VCaP (cell line): ENCODE measurements around the gene FGF1.

ENCODE experiments used
- H3K27ac ChIP-seq: fragments of 450-650 bp; 2 replicates; pipeline ENCODE4 v1.5.1; 2017
- TF ChIP-seq, protein P1 (sequence below): fragments of 450-650 bp; conservative IDR thresholded peaks from 2 replicates; pipeline ENCODE4 v1.5.1; 2017; ENCODE audit warnings: mild to moderate bottlenecking, moderate library complexity

Gene FGF1

DNA sequence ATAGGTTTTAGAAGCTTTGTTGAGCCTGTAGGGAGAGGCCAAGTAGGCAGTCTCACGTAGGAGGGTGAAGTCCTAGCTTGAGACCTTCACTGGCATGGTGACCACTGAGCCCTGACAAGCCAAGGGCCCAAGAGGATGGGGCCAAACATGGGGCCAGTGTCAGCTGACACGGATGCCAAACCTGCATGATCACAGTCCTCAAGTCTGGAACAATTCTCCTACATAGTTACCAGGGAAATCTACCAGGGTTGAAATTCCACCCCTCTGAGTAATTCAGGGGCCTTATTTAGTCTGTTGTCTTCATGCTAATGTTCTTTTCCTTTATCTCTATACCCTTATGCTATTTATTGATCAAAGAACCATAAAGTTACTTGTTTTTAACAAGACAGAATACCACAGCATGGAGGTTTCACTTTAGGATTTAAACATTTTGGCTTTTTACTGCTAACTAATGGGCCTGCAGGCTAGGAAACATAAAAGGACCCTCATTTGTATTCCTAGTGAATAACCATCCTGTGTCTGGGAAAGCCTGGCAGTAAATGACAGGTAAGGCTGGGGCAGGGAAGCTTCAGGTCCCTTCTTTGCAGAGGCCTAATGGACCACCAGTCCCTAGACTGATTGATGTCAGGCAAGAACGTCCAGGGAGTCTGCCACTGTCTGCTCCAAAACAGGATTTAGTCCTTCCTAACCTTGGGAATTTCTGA, 140.8 kb downstream of the FGF1 start:
- TF ChIP-seq, protein P1, sequence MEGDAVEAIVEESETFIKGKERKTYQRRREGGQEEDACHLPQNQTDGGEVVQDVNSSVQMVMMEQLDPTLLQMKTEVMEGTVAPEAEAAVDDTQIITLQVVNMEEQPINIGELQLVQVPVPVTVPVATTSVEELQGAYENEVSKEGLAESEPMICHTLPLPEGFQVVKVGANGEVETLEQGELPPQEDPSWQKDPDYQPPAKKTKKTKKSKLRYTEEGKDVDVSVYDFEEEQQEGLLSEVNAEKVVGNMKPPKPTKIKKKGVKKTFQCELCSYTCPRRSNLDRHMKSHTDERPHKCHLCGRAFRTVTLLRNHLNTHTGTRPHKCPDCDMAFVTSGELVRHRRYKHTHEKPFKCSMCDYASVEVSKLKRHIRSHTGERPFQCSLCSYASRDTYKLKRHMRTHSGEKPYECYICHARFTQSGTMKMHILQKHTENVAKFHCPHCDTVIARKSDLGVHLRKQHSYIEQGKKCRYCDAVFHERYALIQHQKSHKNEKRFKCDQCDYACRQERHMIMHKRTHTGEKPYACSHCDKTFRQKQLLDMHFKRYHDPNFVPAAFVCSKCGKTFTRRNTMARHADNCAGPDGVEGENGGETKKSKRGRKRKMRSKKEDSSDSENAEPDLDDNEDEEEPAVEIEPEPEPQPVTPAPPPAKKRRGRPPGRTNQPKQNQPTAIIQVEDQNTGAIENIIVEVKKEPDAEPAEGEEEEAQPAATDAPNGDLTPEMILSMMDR = no peak
- H3K27ac ChIP-seq = no peak overlapping the region

GRCh38 chr5:142544071-142544753, 141.7 kb downstream of the FGF1 start:
- no peak overlapping the region for H3K27ac ChIP-seq
- TF ChIP-seq, protein P1 = no peak

GRCh38 chr5:142542906-142543305, 143.0 kb downstream of the FGF1 start:
- no peak overlapping the region for H3K27ac ChIP-seq
- TF ChIP-seq, protein P1 = no peak
